ENCODE data around the gene EBPL.

EBPL gene

DNA sequence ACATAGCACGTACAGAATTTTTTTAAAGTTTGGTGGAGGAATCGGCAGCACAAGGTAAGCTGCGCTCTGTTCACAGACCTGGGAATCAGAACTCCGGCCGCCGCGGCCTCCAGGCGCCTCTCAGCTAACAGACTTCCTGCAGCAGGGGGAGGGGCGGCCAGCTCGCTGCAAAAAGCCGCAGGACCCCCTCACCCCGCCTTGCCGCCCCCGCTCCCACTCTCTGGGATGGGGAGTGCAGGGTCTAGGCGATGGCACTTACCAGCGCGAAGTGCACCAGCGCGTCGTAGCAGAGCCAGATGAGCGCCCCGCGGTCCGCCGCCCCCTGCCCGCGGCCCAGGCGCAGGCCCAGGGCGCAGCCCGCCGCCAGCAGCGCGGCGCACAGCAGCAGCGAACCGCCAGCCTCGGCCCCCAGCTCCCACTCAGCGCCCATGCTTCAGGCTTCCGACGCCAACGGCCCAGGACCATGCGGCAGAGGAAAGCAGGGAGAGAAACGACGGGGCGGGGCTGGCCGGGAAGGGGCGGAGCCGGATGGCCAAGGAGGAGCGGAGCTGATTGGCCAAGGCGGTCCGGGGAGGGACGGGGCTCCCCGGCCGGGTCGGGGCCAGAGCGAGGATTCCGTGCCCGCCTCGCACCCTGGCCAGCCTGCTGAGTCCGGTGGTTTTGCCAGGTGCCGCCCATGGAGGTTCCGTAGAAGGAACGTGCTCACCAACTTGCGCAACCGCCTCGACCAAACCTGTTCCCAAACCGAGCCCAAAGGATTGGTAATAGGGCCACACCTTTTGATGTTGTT lies at the start of gene EBPL:
Gene EBPL (minus strand): TSS at position 492 of the 790 bp plus-strand sequence. CDS start 62 bp downstream, at position 430.
- TF ChIP-seq, protein P1, sequence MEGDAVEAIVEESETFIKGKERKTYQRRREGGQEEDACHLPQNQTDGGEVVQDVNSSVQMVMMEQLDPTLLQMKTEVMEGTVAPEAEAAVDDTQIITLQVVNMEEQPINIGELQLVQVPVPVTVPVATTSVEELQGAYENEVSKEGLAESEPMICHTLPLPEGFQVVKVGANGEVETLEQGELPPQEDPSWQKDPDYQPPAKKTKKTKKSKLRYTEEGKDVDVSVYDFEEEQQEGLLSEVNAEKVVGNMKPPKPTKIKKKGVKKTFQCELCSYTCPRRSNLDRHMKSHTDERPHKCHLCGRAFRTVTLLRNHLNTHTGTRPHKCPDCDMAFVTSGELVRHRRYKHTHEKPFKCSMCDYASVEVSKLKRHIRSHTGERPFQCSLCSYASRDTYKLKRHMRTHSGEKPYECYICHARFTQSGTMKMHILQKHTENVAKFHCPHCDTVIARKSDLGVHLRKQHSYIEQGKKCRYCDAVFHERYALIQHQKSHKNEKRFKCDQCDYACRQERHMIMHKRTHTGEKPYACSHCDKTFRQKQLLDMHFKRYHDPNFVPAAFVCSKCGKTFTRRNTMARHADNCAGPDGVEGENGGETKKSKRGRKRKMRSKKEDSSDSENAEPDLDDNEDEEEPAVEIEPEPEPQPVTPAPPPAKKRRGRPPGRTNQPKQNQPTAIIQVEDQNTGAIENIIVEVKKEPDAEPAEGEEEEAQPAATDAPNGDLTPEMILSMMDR (IDR thresholded peaks at IDR 0.05; ENCODE audit: extremely low read depth, missing control alignments), result no peak
- peak; percentile 97 for DNase-seq (ENCODE audit: low spot score)

DNA sequence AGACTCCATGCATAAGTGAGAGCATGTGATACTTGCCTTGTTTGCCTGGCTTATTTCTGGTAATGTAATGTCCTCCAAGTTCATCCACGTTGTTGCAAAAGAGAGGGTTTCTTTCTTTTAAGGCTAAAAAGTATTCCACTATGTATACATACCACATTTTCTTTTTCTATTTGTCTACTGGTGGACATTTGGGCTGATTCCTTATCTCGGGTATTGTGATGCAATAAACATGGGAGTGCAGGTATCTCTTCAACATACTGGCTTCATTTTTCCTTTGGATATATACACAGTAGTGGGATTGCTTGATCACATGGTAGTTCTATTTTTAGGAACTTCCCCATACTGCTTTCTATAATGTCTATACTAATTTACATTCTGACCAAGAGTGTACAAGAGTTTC lies 49.6 kb upstream of the EBPL start:
- TF ChIP-seq, protein P1 (IDR thresholded peaks at IDR 0.05; ENCODE audit: extremely low read depth, missing control alignments), result no peak
- no peak for DNase-seq (ENCODE audit: low spot score)

DNA sequence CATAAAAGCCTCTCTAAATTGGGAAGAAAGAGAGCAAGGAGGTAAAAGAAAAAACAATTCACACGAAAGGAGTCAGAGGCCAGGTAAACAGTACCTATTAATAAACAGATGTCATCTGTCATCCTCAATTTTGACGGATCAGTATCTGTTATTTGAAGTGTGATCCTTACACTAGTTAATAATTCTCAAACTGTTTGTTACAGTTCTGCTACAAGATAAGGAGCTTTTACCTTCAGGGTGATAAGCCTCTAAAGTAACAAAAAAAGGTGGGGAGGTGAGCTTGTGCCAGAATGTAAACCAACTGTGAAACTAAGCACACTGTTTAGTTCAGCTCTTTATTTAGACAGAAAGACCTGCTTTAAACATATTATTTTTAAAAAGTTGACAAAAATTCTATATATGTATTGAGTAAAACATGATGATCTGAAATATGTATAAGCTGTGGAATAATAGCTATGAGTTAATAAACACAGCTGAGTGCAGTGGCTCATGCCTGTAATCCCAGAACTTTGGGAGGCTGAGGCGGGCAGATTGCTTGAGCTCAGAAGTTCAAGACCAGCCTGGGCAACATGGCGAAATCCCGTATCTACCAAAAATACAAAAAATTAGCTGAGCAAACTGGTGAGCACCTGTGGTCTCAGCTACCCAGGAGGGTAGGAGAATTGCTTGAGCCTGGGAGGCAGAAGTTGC lies 48.4 kb upstream of the EBPL start:
- TF ChIP-seq, protein P1 (IDR thresholded peaks at IDR 0.05; ENCODE audit: extremely low read depth, missing control alignments), result no peak
- no peak for DNase-seq (ENCODE audit: low spot score)

DNA sequence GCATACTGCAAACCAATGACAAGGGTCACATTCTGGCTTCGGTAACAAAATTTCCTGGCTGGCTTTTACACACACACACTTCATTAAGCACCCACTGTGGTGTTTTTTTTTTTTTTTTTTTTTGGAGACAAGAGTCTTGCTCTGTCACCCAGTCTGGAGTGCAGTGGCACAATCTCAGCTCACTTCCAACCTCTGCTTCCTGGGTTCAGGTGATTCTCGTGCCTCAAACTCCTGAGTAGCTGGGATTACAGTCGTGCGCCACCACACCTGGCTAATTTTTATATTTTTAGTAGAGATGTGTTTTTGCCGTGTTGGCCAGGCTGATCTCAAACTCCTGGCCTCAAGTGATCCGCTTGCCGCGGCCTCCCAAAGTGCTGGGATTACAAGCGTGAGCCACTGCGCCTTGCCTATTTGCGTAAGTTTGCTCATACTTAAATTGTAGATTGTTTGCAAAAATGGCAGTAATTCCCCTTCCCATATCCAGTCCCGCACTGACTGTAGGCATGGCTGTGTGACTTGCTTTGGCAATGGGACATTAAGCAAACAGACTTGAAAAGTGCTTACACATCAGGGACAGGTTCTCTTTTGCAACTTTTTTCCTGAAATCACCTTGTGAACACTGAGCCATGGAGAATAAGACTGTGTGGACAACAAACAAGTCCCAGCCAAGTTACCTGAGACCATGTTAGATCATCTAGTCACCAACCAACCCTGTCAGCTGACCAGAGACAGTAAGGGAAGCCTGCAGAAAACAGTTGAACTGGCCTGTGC lies 42.1 kb upstream of the EBPL start:
- no peak for DNase-seq (ENCODE audit: low spot score)

GRCh38 chr13:49731766-49732165 lies 40.5 kb upstream of the EBPL start:
- no peak for DNase-seq (ENCODE audit: low spot score)
- TF ChIP-seq, protein P1 (IDR thresholded peaks at IDR 0.05; ENCODE audit: extremely low read depth, missing control alignments), result no peak

More for the DNA sequence above, 42.1 kb upstream of the EBPL start:
- TF ChIP-seq, protein P1 (IDR thresholded peaks at IDR 0.05; ENCODE audit: extremely low read depth, missing control alignments), result no peak

GRCh38 chr13:49716615-49717014 lies 25.3 kb upstream of the EBPL start:
- TF ChIP-seq, protein P1 (IDR thresholded peaks at IDR 0.05; ENCODE audit: extremely low read depth, missing control alignments), result no peak
- no peak for DNase-seq (ENCODE audit: low spot score)
